LHCN-M2 (cell line): Measurements from ENCODE around the gene PRPF40B. TPM values are rescaled to one million over a fixed set of nuclear protein-coding genes. Genes with fewer than 3 reads are reported as not detected.
A peak's percentile ranks its signal among the peaks of the same experiment; 100 is the strongest.

ENCODE experiments used
- DNase-seq: peaks from one replicate; pipeline ENCODE4 v3.0.0-alpha.2; 2012; ENCODE audit warnings: low read depth
- total RNA-seq: library from RNA; depleted of rRNA; stranded (reverse); fragments of >200 nt; gene quantifications from 2 replicates; pipeline ENCODE4 v1.2.3, GENCODE V29; 2014

Gene PRPF40B
- total RNA-seq, 1 experiment from 2014 or later, result 11.3 TPM

GRCh38 chr12:49658276-49658675, 34.9 kb downstream of the PRPF40B start:
- DNase-seq, result no peak

- DNase-seq, result no peak
These were observed 36.4 kb downstream of the PRPF40B start for GRCh38 chr12:49659753-49660152.

- DNase-seq, result no peak
These were observed 37.8 kb downstream of the PRPF40B start for GRCh38 chr12:49661191-49661590.

GRCh38 chr12:49661746-49662145, 38.4 kb downstream of the PRPF40B start:
- DNase-seq, result no peak

GRCh38 chr12:49662998-49663843, 39.9 kb downstream of the PRPF40B start:
- peak; percentile 91 for DNase-seq

- DNase-seq, result no peak
These were observed 40.8 kb downstream of the PRPF40B start for GRCh38 chr12:49664167-49664566.

GRCh38 chr12:49664591-49665239, 41.4 kb downstream of the PRPF40B start:
- DNase-seq, result no peak

- no peak for DNase-seq
These were observed 42.0 kb downstream of the PRPF40B start for GRCh38 chr12:49665384-49665783.

- no peak for DNase-seq
These were observed 42.8 kb downstream of the PRPF40B start for GRCh38 chr12:49666176-49666575.

GRCh38 chr12:49667325-49668090, 44.1 kb downstream of the PRPF40B start:
- no peak for DNase-seq

GRCh38 chr12:49669796-49670195, 46.4 kb downstream of the PRPF40B start:
- DNase-seq, result no peak

- DNase-seq, result no peak
These were observed 47.8 kb downstream of the PRPF40B start for GRCh38 chr12:49671031-49671765.

- no peak for DNase-seq
These were observed 49.2 kb downstream of the PRPF40B start for GRCh38 chr12:49672301-49673217.

GRCh38 chr12:49673446-49674317, 50.3 kb downstream of the PRPF40B start:
- DNase-seq, result peak; percentile 95

- peak; percentile 22 for DNase-seq
These were observed 51.1 kb downstream of the PRPF40B start for GRCh38 chr12:49674318-49674981.

GRCh38 chr12:49675137-49675536, 51.8 kb downstream of the PRPF40B start:
- DNase-seq, result no peak

GRCh38 chr12:49678711-49679110, 55.4 kb downstream of the PRPF40B start:
- DNase-seq, result no peak

- DNase-seq, result no peak
These were observed 56.7 kb downstream of the PRPF40B start for GRCh38 chr12:49680075-49680474.
